ENCODE results near the gene PER2. TPM values are rescaled to one million over a fixed set of nuclear protein-coding genes. Genes with fewer than 3 reads are reported as not detected.
A peak's percentile ranks its signal among the peaks of the same experiment; 100 is the strongest.

The PER2 gene
- total and polyA plus RNA-seq, 2 of the 13 experiments (the other 11 are each of a cell fraction or from before 2014, with no cell fraction given): 5.1 to 9.4 TPM

GRCh38 chr2:238256594-238257104, 31.8 kb downstream of the PER2 start (continued):
- TF ChIP-seq ZNF629 (CRISPR knock-in tag; conservative IDR thresholded peaks at IDR 0.05) (no peak), TP53 (CRISPR knock-in tag; conservative IDR thresholded peaks at IDR 0.05) (no peak), ZNF652 (CRISPR knock-in tag; IDR thresholded peaks at IDR 0.05; ENCODE audit: borderline replicate concordance, low read depth) (no peak), GTF3A (CRISPR knock-in tag; conservative IDR thresholded peaks at IDR 0.05) (no peak), HBP1 (CRISPR knock-in tag; IDR thresholded peaks at IDR 0.05; ENCODE audit: low read depth) (no peak), ZFP37 (CRISPR knock-in tag; IDR thresholded peaks at IDR 0.05; ENCODE audit: borderline replicate concordance) (no peak), FIP1L1 (IDR thresholded peaks at IDR 0.05; ENCODE audit: borderline replicate concordance, insufficient read depth, low read depth, low read length) (no peak), SP5 (CRISPR knock-in tag; IDR thresholded peaks at IDR 0.05; ENCODE audit: borderline replicate concordance, low read depth) (no peak), SNRNP70 (IDR thresholded peaks at IDR 0.05; ENCODE audit: low read depth, low read length) (no peak), NR2C2 (CRISPR knock-in tag; IDR thresholded peaks at IDR 0.05; ENCODE audit: borderline replicate concordance) (no peak), SMYD3 (CRISPR knock-in tag; IDR thresholded peaks at IDR 0.05) (no peak), ETS1 (CRISPR knock-in tag; IDR thresholded peaks at IDR 0.05) (no peak), POLR2G (IDR thresholded peaks at IDR 0.05; ENCODE audit: low read depth, low read length) (no peak), ZFP41 (CRISPR knock-in tag; IDR thresholded peaks at IDR 0.05; ENCODE audit: borderline replicate concordance) (no peak), NR3C1 (CRISPR knock-in tag; IDR thresholded peaks at IDR 0.05) (no peak), ZNF451 (CRISPR knock-in tag; IDR thresholded peaks at IDR 0.05) (no peak), STAG1 (CRISPR knock-in tag; IDR thresholded peaks at IDR 0.05) (peak; percentile 95), RCOR2 (CRISPR knock-in tag; IDR thresholded peaks at IDR 0.05) (peak; percentile 53; the same call in 1 of the 2 replicates), RBM22 (optimal IDR thresholded peaks at IDR 0.05; ENCODE audit: low read length) (no peak), ZNF350 (CRISPR knock-in tag; IDR thresholded peaks at IDR 0.05; ENCODE audit: borderline replicate concordance, low read depth) (peak; percentile 84; the same call in 1 of the 2 replicates), DPF2 (CRISPR knock-in tag; IDR thresholded peaks at IDR 0.05; ENCODE audit: borderline replicate concordance, low read depth) (no peak)
- TF ChIP-seq, protein P1, sequence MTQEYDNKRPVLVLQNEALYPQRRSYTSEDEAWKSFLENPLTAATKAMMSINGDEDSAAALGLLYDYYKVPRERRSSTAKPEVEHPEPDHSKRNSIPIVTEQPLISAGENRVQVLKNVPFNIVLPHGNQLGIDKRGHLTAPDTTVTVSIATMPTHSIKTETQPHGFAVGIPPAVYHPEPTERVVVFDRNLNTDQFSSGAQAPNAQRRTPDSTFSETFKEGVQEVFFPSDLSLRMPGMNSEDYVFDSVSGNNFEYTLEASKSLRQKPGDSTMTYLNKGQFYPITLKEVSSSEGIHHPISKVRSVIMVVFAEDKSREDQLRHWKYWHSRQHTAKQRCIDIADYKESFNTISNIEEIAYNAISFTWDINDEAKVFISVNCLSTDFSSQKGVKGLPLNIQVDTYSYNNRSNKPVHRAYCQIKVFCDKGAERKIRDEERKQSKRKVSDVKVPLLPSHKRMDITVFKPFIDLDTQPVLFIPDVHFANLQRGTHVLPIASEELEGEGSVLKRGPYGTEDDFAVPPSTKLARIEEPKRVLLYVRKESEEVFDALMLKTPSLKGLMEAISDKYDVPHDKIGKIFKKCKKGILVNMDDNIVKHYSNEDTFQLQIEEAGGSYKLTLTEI (CRISPR knock-in tag; conservative IDR thresholded peaks at IDR 0.05): no peak
- TF ChIP-seq, protein P2, sequence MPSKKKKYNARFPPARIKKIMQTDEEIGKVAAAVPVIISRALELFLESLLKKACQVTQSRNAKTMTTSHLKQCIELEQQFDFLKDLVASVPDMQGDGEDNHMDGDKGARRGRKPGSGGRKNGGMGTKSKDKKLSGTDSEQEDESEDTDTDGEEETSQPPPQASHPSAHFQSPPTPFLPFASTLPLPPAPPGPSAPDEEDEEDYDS (CRISPR knock-in tag; IDR thresholded peaks at IDR 0.05): peak; percentile 56; the same call in 1 of the 2 replicates
- TF ChIP-seq, protein P3, sequence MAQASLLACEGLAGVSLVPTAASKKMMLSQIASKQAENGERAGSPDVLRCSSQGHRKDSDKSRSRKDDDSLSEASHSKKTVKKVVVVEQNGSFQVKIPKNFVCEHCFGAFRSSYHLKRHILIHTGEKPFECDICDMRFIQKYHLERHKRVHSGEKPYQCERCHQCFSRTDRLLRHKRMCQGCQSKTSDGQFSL (CRISPR knock-in tag; IDR thresholded peaks at IDR 0.05): no peak
- TF ChIP-seq, protein P4, sequence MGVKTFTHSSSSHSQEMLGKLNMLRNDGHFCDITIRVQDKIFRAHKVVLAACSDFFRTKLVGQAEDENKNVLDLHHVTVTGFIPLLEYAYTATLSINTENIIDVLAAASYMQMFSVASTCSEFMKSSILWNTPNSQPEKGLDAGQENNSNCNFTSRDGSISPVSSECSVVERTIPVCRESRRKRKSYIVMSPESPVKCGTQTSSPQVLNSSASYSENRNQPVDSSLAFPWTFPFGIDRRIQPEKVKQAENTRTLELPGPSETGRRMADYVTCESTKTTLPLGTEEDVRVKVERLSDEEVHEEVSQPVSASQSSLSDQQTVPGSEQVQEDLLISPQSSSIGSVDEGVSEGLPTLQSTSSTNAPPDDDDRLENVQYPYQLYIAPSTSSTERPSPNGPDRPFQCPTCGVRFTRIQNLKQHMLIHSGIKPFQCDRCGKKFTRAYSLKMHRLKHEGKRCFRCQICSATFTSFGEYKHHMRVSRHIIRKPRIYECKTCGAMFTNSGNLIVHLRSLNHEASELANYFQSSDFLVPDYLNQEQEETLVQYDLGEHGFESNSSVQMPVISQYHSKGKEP (CRISPR knock-in tag; IDR thresholded peaks at IDR 0.05): peak; percentile 77; the same call in 1 of the 2 replicates
